ENCODE results near the gene ERBB4. TPM values are rescaled to one million over a fixed set of nuclear protein-coding genes. Genes with fewer than 3 reads are reported as not detected.

The ERBB4 gene
- total RNA-seq, 4 donors from 2014 or later: 0.26 to 13.3 (median 2.4) TPM

GRCh38 chr2:212119591-212119990 is 419.0 kb downstream of the ERBB4 start:
- TF ChIP-seq POLR2A (IDR thresholded peaks at IDR 0.05): no peak
- no peak for TF ChIP-seq CTCF (IDR thresholded peaks at IDR 0.05)
- Histone ChIP-seq H3K4me3 (no peak overlapping the region), H3K27ac (no peak overlapping the region), H3K36me3 (no peaks in the 10 kb centered on the region), H3K4me1 (no peaks in the 10 kb centered on the region), H3K27me3 (no peaks in the 10 kb centered on the region), H3K9me3 (no peaks in the 10 kb centered on the region)
- DNase-seq: no peak
- intact Hi-C loops (cut with DNase I; ENCODE audit: low total_unique reads): no loop called here

- intact Hi-C loops (cut with DNase I; ENCODE audit: low total_unique reads): no loop called here
- Histone ChIP-seq H3K9me3 (no peaks in the 10 kb centered on the region), H3K4me3 (no peak overlapping the region), H3K4me1 (no peaks in the 10 kb centered on the region), H3K27ac (no peak overlapping the region), H3K27me3 (no peaks in the 10 kb centered on the region), H3K36me3 (no peaks in the 10 kb centered on the region)
- TF ChIP-seq POLR2A (IDR thresholded peaks at IDR 0.05): no peak
- no peak for TF ChIP-seq CTCF (IDR thresholded peaks at IDR 0.05)
- DNase-seq: no peak
Measured at GRCh38 chr2:212117926-212118325, 420.7 kb downstream of the ERBB4 start.

- intact Hi-C loops (cut with DNase I; ENCODE audit: low total_unique reads): no loop called here
- Histone ChIP-seq H3K36me3 (no peaks in the 10 kb centered on the region), H3K4me1 (no peaks in the 10 kb centered on the region), H3K27ac (no peak overlapping the region), H3K4me3 (no peak overlapping the region), H3K27me3 (no peaks in the 10 kb centered on the region), H3K9me3 (no peaks in the 10 kb centered on the region)
- TF ChIP-seq POLR2A (IDR thresholded peaks at IDR 0.05) (no peak), CTCF (IDR thresholded peaks at IDR 0.05) (no peak)
- no peak for DNase-seq
Measured at GRCh38 chr2:212114489-212114888, 424.1 kb downstream of the ERBB4 start.

- no peaks in the 10 kb centered on the region for H3K36me3 ChIP-seq
- H3K4me1 ChIP-seq: no peaks in the 10 kb centered on the region
- H3K27me3 ChIP-seq: no peaks in the 10 kb centered on the region
- H3K4me3 ChIP-seq: no peak overlapping the region
- no peak for TF ChIP-seq CTCF (IDR thresholded peaks at IDR 0.05)
- no peak for TF ChIP-seq POLR2A (IDR thresholded peaks at IDR 0.05)
- no peaks in the 10 kb centered on the region for H3K9me3 ChIP-seq
- H3K27ac ChIP-seq: no peak overlapping the region
- DNase-seq: no peak
- intact Hi-C loops (cut with DNase I; ENCODE audit: low total_unique reads): no loop called here
Measured at GRCh38 chr2:212112401-212112800, 426.2 kb downstream of the ERBB4 start.

- no peaks in the 10 kb centered on the region for H3K4me1 ChIP-seq
- TF ChIP-seq CTCF (IDR thresholded peaks at IDR 0.05): no peak
- no peak for TF ChIP-seq POLR2A (IDR thresholded peaks at IDR 0.05)
- intact Hi-C loops (cut with DNase I; ENCODE audit: low total_unique reads): no loop called here
- H3K27me3 ChIP-seq: no peaks in the 10 kb centered on the region
- no peaks in the 10 kb centered on the region for H3K36me3 ChIP-seq
- no peak for DNase-seq
- no peaks in the 10 kb centered on the region for H3K9me3 ChIP-seq
- H3K4me3 ChIP-seq: no peak overlapping the region
- no peak overlapping the region for H3K27ac ChIP-seq
Measured at GRCh38 chr2:212109792-212110680, 428.6 kb downstream of the ERBB4 start.

All from uterus (tissue), 4 donors.